Right lobe of liver (tissue), 6 donors: ENCODE measurements around the gene SLC2A8. TPM values are rescaled to one million over a fixed set of nuclear protein-coding genes. Genes with fewer than 3 reads are reported as not detected.

Source experiments
- ATAC-seq, 4 donors: fragments of 200-7000 bp; cut with Tn5 transposase; one replicate each; pipeline ENCODE4 v1.9.1; 2020; ENCODE audit warnings: mild to moderate bottlenecking in 4 of 4, moderate library complexity in 4 of 4
- DNase-seq, 3 donors: peaks; one replicate each; pipeline ENCODE4 v3.0.0-alpha.2; 2020
- H3K27ac ChIP-seq, 3 donors: fragments of 200-600 bp; one replicate each; pipeline ENCODE4 v1.8.0; 2022
- H3K27me3 ChIP-seq, 2 donors: fragments of 200-600 bp; one replicate each; pipeline ENCODE4 v1.8.0; 2022
- H3K36me3 ChIP-seq, 4 donors: fragments of 200-600 bp; sonication (generic) in 1 of 4; one replicate each; pipeline versions ENCODE4 v1.5.1 to v1.8.0; 2017 to 2022; ENCODE audit warnings: control low read depth in 1 of 4
- H3K4me1 ChIP-seq, 4 donors: fragments of 200-600 bp; sonication (generic) in 1 of 4; one replicate each; pipeline versions ENCODE4 v1.5.1 to v1.8.0; 2017 to 2022; ENCODE audit warnings: control low read depth in 1 of 4
- H3K4me3 ChIP-seq, 3 donors: fragments of 200-600 bp; one replicate each; pipeline ENCODE4 v1.8.0; 2022
- H3K9me3 ChIP-seq, 4 donors: fragments of 200-600 bp; sonication (generic) in 1 of 4; one replicate each; pipeline versions ENCODE4 v1.5.1 to v1.8.0; 2017 to 2022; ENCODE audit warnings: control low read depth in 1 of 4
- POLR2A ChIP-seq: fragments of 450-650 bp; IDR thresholded peaks from one replicate; pipeline ENCODE4 v1.6.1; 2017; ENCODE audit warnings: antibody characterized with exemption, mild to moderate bottlenecking
- WGBS: methylation state at CpG from one replicate; pipeline ENCODE4 v1.1.6; 2018; ENCODE audit warnings: low coverage, low lambda C conversion rate; ENCODE audit not compliant: insufficient coverage; ENCODE audit errors: missing lambda C conversion rate; 5-methylcytosine and 5-hydroxymethylcytosine counted together
- intact Hi-C, 2 donors: fragments of 100-400 bp; cut with DNase I; formaldehyde crosslinking; loops; one replicate each; pipeline versions ENCODE4 v1.11.2 to v1.14.1; 2022
- total RNA-seq, 6 experiments: library from RNA; depleted of rRNA in 2 of 6; stranded (reverse); fragments of >200 nt in 2 of 6; fragmentation: NEBNext Ultra II Directional in 3 of 6; extraction: Animal tissue kit (Norgen Biotek cat#: 25700) in 3 of 6; gene quantifications; one replicate each; pipeline versions ENCODE4 v1.1.0 to v1.2.4, GENCODE V29; 2016 to 2023
- TF ChIP-seq, protein P1 (sequence below), 4 donors: fragments of 200-600 bp in 3 of 4; fragments of 450-650 bp in 1 of 4; IDR thresholded peaks; one replicate each; pipeline versions ENCODE4 v1.5.1 to v1.8.0; 2016 to 2022; ENCODE audit warnings: antibody characterized with exemption in 4 of 4, mild to moderate bottlenecking in 2 of 4
- donor health status: DM: no; HTN: yes; CAD: no.
- donor health status: DM: no; HTN: no; CAD: no.
- donor health status: DM: no; HTN: no; CAD: no.
- donor health status: DM: no; HTN: yes; CAD: no.
- donor health status: DM: no; HTN: yes; CAD: no.

The SLC2A8 gene
- total RNA-seq, 6 experiments from 2014 or later, result 16.2 to 25.0 (median 18.8) TPM

DNA sequence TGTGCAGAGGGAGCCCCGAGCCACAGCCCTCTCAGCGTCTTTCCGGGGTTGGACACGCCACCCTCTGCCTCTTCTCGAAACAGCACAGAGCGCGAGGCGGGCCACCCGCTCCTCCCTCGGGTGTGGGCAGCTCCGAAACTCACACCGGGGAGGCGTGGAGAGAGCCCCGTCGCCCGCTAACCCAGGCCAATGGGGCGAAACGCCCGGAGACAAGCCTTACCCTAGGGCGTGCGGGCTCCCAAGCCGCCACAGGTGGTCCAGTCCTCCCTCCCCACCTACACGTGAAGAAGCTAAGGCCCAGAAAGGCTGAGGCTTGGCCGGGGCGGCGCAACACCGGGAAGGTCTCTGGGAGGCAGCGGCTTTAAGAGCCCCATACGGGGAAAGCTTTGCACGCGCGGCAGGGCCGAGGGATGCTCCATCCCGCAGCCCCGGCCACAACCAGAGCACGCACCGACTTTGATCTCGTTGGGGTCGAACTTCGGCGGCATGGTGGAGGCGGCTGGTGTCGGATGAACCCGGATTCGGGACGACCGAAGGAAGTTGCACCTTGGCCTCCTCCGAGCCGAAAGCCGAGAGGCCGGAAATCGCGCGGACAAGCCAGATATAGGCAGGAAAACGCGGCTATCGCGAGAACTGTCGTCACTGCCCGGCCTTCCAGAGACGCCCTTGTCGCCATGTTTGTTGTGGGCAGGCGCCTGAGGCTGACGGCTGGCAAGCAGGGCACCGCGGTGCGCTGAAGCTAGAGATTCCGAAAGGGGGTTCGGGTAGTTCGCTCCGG is 54.0 kb downstream of the SLC2A8 start, which contains the start of the genes LRSAM1 and RPL12:
Gene LRSAM1 (plus strand): TSS at position 681 of the 778 bp plus-strand sequence. CDS start 3,018 bp downstream, outside the sequence.
Gene RPL12 (minus strand): TSS at position 577 of the 778 bp plus-strand sequence. CDS start 89 bp downstream, at position 488.
- under 1% methylated on average over 29 of the region's 71 CpGs for whole genome bisulfite sequencing
- ATAC-seq (peak; percentile 70 to 82 (median 80)), DNase-seq (peak; percentile 96 to 97 (median 97))
- Histone ChIP-seq H3K36me3 (peaks cover 5 to 32% (median 21%) of the 10 kb centered on the region in 4 donors), H3K4me3 (peak within 1 kb of the TSS; percentile 89 to 93 (median 92)), H3K4me1 (peaks cover 0 to 45% (median 13%) of the 10 kb centered on the region in 4 donors), H3K27ac (peak within 1 kb of the TSS; percentile 87 to 93 (median 90)), H3K9me3 (no peaks in the 10 kb centered on the region), H3K27me3 (no peaks in the 10 kb centered on the region)
- TF ChIP-seq, protein P1, sequence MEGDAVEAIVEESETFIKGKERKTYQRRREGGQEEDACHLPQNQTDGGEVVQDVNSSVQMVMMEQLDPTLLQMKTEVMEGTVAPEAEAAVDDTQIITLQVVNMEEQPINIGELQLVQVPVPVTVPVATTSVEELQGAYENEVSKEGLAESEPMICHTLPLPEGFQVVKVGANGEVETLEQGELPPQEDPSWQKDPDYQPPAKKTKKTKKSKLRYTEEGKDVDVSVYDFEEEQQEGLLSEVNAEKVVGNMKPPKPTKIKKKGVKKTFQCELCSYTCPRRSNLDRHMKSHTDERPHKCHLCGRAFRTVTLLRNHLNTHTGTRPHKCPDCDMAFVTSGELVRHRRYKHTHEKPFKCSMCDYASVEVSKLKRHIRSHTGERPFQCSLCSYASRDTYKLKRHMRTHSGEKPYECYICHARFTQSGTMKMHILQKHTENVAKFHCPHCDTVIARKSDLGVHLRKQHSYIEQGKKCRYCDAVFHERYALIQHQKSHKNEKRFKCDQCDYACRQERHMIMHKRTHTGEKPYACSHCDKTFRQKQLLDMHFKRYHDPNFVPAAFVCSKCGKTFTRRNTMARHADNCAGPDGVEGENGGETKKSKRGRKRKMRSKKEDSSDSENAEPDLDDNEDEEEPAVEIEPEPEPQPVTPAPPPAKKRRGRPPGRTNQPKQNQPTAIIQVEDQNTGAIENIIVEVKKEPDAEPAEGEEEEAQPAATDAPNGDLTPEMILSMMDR (IDR thresholded peaks at IDR 0.05), result peak in 2 of 4 donors; percentile 7 to 8
- TF ChIP-seq POLR2A, result peak; percentile 99
- intact Hi-C loops, result no loop called here

DNA sequence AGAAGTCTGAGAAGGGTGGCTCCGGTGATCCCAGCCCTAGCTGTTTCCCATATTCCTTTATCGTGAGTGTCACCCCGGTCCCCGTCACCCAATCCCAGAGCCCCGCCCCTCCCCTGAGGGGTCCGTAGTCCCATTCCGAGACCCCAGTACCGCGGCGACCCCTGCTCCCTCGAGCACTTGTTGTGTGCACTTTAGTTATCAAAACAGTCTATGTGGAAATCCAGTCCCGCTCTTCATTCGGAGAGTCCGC is 54.6 kb downstream of the SLC2A8 start:
- peaks cover 0 to 43% (median 13%) of the 10 kb centered on the region in 4 donors for H3K4me1 ChIP-seq
- TF ChIP-seq POLR2A, result no peak
- TF ChIP-seq, protein P1 (IDR thresholded peaks at IDR 0.05), result no peak
- peak overlapping the region; percentile 89 to 93 (median 92) for H3K4me3 ChIP-seq
- 3% methylated on average over 4 of the region's 14 CpGs for WGBS
- peaks cover 5 to 29% (median 20%) of the 10 kb centered on the region in 4 donors for H3K36me3 ChIP-seq
- no peaks in the 10 kb centered on the region for H3K27me3 ChIP-seq
- DNase-seq (no peak), ATAC-seq (no peak)
- peak overlapping the region; percentile 87 to 93 (median 90) for H3K27ac ChIP-seq
- intact Hi-C loops, result no loop called here
- H3K9me3 ChIP-seq, result no peaks in the 10 kb centered on the region

DNA sequence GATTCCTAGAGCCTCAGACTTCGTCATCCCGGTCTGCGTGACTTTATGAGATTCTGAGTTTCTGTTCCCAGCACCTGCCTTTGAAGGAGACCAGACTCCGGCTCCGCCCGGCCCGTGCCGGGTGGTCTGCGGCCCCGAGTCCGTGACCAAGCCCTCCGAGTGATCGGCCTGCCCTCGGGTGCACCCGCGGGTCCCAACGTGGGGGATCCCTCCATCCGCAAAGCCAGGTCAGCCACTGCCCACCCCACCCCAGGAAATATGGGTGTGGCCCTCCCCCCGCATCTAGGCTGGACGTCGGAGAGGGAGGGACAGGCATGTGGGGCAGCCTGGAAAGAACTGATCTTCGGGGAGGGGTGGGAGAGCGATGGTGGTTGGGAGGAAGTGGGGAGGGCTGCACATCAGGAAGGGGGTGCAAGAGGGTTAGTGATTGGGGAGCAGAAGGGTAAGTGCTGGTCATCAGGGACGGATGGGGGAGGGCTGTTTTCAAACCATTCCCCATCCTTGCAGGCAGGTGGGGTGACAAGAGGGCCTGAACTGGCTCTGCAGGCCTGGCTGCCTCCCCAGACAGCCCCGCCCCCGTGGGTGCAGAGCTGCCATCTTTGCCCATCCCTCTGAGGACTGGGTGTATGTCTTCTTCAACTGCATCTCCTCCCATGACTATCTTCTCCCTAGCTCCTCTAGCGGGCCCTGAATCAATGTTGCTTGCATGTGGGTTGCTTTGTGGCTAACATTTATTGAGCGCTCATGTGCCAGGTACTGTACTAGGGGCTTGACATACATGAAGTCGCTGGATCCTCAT is 55.1 kb downstream of the SLC2A8 start:
- Histone ChIP-seq H3K27ac (peak overlapping the region; percentile 87 to 93 (median 90)), H3K9me3 (no peaks in the 10 kb centered on the region), H3K4me3 (peak overlapping the region; percentile 89 to 93 (median 92)), H3K4me1 (peaks cover 0 to 43% (median 13%) of the 10 kb centered on the region in 4 donors), H3K36me3 (peaks cover 5 to 24% (median 16%) of the 10 kb centered on the region in 4 donors), H3K27me3 (no peaks in the 10 kb centered on the region)
- peak; percentile 23 to 35 (median 28) for ATAC-seq
- DNase-seq, result peak; percentile 54 to 68 (median 57)
- no peak for TF ChIP-seq POLR2A
- TF ChIP-seq, protein P1 (IDR thresholded peaks at IDR 0.05), result no peak
- intact Hi-C loops, result no loop called here
- WGBS, result 7% methylated on average over 25 of the region's 29 CpGs

DNA sequence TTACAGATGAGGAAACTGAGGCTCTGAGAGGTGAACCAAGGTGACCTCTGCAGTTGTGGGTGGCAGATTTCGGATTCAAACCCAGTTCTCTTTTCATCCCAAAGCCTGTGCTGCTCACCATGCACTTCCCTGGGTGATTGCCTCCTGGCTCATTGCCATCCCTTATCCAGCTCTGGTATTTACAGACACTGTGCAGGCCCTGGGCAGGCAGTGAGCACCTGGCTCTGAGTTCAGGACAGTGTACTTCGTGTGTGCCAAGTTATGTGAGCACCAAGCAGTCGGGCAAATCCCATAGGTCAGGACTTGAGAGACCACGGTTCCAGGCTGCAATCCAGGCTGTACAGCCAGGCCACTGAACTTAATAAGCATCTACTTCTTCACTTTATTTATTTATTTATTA is 55.7 kb downstream of the SLC2A8 start:
- DNase-seq, result peak; percentile 85 to 97 (median 95)
- H3K27me3 ChIP-seq, result no peaks in the 10 kb centered on the region
- H3K4me1 ChIP-seq, result peaks cover 0 to 43% (median 13%) of the 10 kb centered on the region in 4 donors
- H3K4me3 ChIP-seq, result peak overlapping the region in 1 of 3 donors; percentile 89
- whole genome bisulfite sequencing, result 40% methylated on average over 3 of the region's 4 CpGs
- H3K27ac ChIP-seq, result peak overlapping the region in 2 of 3 donors; percentile 90 to 93
- H3K9me3 ChIP-seq, result no peaks in the 10 kb centered on the region
- intact Hi-C loops, result no loop called here
- peak; percentile 54 to 72 (median 66) for ATAC-seq
- peaks cover 5 to 23% (median 12%) of the 10 kb centered on the region in 4 donors for H3K36me3 ChIP-seq
- no peak for TF ChIP-seq POLR2A
- TF ChIP-seq, protein P1 (IDR thresholded peaks at IDR 0.05), result no peak
